HuH-7 (cell line): ENCODE data around the gene OPN5.

ENCODE experiments used
- DNase-seq: peaks from one replicate; pipeline ENCODE4 v3.0.0; 2011; ENCODE audit warnings: low spot score

Gene OPN5

GRCh38 chr6:47789553-47789952 lies 7.7 kb downstream of the OPN5 start:
- DNase-seq = no peak

DNA sequence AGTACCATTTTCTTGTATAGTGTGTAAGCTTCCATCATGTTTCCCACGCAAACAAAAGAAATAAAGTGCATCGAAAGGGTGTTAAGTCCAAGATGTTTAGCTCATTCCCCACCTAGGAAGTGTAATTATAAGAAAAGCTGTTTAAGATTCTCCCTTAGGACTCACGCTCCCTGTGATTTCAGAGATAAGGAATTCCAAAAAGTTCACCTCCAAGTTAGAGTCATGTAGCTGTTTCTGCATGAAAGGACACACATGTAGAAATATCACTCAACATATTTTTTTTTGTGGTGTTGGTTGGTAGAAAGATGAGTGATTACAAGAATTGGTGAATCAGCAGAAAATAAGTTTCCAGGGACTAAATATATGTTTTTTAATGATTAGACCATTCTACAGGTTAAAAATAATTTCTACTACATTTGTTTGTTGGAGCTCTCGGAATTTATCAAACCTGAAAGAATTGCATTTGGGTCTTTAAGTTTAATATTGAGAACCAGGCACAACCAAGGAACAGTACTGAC lies 10.4 kb downstream of the OPN5 start:
- DNase-seq = no peak

DNA sequence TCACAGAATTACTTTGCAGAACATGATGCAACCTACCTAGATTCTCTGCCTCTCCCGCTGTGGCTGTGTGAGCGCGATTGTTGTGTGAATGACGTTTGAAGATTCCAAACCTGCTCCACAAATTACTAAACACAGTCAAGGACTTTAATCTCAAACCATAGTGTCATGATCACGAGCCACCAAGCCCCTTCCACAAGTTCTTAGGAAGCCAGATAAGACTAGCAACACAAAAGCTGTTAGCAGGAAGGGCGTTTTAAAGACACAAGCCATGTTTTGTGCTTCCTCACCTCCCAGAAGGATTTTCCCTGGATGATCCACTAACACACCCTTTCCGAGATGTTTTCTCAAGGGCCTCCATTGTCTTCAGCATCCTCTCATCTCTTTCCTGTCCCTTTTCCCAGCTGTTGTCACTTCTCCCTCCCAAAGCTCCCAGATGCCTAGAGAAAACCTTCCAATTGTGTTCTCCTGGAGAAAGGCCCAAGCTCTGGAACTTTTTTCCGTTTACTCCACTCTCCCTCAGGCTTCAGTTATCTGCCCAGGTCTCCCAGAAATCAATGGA lies 12.8 kb downstream of the OPN5 start:
- no peak for DNase-seq

DNA sequence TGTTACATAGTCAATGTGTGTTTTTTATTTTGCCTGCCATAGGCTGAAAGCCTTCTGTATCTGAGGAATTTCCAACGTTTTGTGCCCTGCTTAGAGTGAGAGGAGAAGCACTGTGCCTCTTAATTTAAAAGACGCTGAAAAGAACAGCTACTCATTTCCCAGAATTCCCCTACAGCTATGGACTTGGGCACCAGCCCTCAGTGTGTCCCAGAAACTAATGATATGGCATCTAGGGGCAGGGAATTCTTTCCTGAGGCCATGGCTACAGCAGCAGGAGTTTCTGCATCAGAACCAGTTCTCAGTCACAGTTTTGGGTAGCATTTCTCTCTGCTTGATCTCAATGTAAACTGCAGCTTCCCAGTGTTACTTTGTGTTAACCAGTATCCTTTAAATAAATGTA lies 20.2 kb downstream of the OPN5 start:
- no peak for DNase-seq

DNA sequence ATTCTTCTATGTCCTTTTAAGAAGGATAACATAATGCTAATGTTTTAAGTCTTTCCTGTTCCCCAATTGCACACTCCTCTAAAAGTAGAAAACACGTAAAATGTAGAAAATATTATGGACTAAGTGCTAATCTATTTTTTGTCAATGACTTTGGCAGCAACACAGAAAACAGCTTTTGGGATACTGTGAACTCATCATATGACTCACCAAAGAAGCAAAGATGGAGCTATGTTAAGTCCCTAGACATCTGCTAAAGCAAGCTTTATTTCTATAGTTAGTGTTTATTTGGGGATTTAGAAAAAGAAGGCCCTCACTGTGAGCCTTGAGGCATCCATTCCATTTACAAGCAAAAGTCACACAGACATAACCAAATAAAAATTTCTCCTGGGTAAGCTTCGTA lies 23.0 kb downstream of the OPN5 start:
- DNase-seq = no peak

GRCh38 chr6:47809873-47810272 lies 28.0 kb downstream of the OPN5 start:
- DNase-seq = no peak

DNA sequence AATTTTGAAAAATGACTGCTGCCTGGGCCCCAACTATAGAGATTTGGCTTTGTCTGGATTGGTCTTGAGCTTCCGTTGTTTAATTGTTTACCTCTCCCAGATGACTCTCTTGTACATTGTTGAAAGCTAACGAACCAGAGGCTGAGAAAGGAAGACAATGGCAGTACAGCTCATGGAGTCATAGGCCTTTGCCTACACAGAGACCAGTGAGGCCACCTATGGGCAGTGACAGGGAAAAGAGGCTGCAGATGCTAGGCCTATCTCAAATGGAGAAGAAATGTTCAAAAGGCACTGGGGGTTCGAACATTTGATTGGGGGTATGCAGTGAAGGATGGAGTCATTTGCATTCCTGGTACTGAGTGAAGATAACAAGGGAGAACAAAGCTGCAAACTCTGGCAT lies 29.1 kb downstream of the OPN5 start:
- peak; percentile 2 for DNase-seq

DNA sequence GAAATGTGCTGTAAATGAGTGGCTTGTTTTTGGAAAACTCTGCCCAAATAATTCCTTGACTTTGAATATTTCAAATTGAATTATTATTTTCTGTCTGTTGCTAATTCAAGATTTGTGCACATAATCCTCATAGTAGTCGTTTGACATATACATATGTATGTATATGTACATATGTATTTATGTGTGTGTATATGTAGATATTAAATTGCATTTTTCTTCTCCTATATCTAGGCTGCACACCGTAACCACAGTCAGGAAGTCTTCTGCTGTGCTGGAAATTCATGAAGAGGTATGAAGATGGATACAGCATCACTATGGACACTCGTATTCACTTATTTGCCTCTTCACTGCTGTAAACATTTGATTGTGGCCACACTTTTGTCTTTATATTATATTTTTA lies 29.6 kb downstream of the OPN5 start:
- no peak for DNase-seq

- no peak for DNase-seq
These were observed 35.9 kb downstream of the OPN5 start for GRCh38 chr6:47817749-47818148.

DNA sequence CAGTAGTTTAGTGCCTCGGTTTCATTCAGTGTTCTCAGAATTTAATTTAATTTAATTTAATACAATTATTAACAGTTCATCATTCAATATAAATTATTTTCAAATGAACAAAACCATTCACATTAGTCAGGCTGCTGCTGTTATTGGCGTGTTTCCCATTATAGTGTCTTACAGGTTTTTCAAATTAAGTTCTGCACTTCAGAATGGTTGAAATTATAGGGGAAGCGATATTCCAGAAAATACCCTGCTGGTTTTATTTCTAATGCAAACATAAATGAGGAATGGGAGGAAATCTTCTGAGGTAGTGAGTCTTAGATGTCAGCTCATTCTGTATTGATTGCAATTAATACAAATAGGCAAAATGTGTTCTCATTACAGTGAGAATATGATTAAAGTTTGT lies 37.6 kb downstream of the OPN5 start:
- no peak for DNase-seq

DNA sequence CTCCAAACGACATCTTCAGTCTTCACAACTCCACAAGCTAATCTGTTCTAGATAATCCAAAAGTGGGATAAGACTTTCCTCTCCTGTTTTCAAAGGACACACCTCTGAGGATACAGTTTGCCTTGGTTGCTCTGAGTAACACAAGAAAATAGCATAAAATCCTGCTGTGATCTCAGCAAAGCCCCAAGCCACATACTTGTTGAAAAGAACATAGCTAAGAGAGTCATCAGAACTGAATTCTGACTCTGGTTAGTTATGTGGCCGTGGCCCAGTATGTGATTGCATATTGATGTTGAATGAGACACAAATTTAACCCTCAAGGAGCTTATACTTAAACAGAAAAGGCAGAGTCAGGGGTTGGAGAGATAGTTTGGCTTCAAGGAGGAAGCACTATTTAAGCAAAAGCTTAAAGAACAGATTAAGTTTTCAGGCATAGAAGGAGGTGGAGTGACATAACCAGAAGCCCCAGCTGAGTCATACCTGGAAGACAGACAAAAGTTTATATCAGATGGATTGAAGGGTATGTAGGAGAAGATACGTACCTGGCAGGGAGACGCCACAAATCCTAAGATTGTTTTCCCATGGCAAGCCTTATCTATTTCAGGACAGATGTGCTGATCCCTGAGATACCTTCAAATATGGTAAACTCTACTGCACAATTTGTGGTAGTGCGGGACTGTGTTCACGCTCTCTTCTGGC lies 41.2 kb downstream of the OPN5 start:
- DNase-seq = no peak

DNA sequence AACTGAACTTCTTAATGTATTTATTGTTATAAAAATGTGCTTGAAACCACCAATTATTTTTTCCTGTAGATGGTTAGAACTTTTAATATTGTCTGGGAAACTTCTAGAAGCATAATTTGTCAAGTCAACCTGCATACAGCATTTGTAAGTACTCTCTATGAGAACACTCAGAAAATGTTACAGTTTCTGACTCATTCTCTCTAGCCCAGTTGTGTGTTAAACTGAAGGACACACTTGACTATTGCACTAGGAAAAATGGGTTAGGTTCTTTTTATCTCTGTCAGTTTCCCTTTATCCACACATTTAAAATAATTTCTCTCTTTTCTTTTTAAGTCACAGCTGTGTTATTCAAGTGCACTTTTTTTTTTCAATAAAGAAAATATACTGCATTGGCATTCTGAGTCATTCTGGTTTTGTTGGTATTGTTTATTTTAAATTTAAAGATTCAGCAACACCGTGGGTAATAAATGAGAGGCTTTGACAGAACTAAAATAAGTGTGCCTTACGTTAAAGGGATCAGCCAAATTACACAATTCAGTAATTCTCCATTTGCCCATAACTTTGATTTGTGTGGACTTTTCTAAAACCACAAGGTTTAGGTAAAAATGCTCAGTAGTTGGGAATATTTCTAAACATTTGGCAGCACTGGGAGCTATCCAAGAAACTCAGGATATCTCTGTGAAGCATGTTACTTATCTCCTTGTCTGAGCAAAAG lies 50.7 kb downstream of the OPN5 start:
- no peak for DNase-seq

GRCh38 chr6:47834196-47834595 lies 52.4 kb downstream of the OPN5 start:
- no peak for DNase-seq

DNA sequence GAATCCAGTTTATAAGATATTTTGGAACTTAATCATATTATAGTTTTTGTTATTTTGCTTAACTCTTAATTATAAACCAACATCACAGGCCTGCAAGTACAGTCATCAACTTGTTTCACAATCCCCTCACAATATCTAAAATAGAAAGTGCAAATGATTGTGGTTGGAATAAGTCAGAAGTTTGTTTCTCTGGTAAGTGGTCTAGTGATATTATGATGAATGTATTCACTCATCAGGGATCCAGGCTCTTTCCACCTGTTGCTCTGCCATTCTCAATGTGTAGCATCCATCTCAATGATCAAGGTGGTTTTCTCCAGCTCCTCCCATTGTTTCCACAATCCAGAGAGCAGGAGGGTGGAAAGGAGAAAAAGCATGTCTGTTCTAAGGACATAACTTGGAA lies 54.2 kb downstream of the OPN5 start:
- no peak for DNase-seq

GRCh38 chr6:47836639-47837038 lies 54.8 kb downstream of the OPN5 start:
- no peak for DNase-seq

DNA sequence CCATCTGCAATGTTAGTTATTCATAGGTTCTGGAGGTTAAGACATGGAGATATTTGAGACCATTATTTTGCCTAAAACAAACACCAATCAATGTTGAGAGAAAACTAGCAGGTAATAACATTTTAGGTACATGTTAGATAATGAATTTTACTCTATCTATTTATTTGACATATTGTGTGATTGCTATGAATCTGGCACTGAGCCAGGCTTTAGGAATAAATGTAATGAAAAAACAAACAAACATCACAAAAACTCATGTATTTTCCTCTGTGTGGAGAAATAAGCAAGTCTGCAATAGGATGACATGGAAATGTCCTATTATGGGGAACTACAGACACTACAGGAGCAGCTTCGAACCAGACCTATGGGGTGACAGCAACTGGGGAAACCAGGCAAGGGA lies 57.8 kb downstream of the OPN5 start:
- DNase-seq = no peak

- DNase-seq = no peak
These were observed 63.0 kb downstream of the OPN5 start for GRCh38 chr6:47844881-47845280.

DNA sequence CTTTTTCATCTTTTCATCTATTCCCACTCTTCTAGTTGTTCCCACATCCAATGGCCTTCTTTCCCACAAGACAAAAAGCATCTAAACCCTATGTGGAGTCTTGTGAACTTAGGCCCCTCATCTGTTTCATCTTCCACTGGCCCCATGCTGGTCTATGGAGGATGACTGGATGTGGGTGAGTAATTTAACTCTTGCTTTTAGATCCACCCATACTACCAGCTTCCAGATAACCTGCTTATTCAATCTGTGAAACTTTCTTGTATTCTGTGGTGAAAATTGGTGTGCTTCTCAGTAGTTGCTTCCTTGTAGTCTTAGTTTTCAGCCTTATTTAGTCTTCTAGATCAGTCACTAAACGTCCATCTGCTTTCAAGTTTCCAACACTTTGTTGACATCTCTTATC lies 64.9 kb downstream of the OPN5 start:
- DNase-seq = no peak

DNA sequence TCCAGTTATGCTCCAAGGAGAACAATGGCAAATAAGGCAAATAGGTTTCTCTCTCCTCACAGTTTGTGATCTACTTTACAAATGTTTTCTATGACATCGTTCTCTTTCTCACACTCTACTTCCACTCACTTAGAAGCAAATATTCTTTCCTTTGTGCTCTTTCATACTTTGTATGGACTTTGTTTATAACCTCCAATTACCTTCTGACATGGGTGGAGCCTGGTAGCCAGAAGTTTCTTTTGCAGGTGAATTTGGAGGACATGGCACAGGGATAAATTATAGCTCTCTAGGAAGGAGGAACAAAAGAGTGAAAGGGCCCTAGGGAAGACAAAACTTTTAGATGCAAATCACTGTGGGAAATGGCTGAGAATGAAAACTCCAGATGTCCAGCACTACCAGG lies 69.3 kb downstream of the OPN5 start:
- DNase-seq = no peak

- DNase-seq = no peak
These were observed 70.9 kb downstream of the OPN5 start for GRCh38 chr6:47852727-47853126.

- DNase-seq = no peak
These were observed 71.9 kb downstream of the OPN5 start for GRCh38 chr6:47853766-47854165.

GRCh38 chr6:47854971-47855370 lies 73.1 kb downstream of the OPN5 start:
- no peak for DNase-seq

GRCh38 chr6:47859175-47859574 lies 77.3 kb downstream of the OPN5 start:
- DNase-seq = no peak
